ENCODE results near the gene SPTBN1. TPM values are rescaled to one million over a fixed set of nuclear protein-coding genes. Genes with fewer than 3 reads are reported as not detected.
A peak's percentile ranks its signal among the peaks of the same experiment; 100 is the strongest.

SPTBN1 gene
- total RNA-seq, 1 experiment from 2014 or later = 204 TPM

DNA sequence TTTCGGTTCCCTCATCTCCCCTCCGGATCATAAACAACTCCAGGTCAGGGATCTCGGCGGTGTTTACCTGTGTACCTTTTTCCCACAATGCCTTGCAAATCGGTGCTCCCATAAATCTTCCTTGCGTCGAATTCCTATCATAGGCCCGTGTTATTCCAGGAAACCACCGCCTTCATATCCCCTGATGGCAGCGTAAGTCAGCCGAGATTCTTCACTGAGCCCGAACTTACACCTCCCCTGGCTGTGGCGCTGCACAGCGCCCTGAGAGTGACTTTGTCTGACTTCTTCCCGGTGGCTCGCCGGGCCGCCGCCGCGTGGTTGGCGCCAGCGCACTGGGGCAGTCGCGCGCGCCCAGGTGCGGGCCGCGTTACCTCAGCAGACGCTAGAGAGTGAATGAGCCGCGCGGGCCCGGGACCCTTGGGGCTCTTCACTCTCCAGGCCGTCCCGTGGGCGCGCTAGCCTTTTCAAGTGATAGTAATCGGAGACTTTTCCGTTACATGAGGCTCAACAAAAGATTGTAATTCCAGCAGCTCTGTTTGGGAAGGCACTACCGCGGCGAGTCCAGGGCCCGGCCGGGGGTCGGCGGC, 101.6 kb downstream of the SPTBN1 start:
- H3K27ac Mint-ChIP-seq = peak overlapping the region; percentile 99

DNA sequence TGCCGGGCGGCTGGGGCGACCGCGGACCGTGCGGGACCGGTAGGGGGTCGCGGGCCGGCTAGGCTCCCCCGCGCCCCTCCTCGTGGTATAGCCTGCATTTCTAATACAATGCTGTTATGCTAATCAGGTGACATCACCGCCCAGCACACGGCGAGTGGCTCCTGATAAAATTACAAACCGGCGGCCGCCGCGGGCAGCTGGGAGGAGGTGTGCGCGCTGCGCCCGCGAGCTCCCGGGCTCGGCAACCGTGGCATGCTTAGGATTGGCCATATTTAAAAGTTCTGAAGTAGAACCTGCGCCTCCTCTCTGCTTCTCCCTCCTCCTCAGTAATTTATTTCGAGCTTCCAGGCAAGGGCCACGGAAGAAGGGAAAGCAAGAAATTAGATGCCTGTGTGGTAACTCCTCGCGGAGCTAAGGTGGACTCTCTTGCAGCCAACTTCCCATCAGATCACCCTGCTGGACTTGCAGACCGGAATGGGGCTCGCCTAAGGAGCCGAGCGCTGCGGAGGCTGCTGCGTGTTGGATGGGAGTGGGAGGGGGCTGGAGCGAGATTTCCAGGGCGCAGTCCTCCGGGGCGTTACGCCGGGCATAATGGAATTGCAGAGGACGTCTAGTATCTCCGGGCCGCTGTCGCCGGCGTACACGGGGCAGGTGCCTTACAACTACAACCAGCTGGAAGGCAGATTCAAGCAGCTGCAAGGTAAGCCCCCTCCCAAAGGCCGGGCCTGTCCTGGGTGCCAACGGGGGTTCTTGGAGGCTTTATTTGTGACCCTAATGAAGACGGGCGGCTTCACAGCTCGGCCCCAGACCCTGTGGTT, 102.3 kb downstream of the SPTBN1 start:
- POLR2A ChIA-PET = interaction anchor here (0.7 to 1.9 kb wide), 7 partner anchors 13 to 586 kb away, joined by 3 to 8 read pairs (median 4); partner anchors contain the start of gene RTN4
- peak overlapping the region; percentile 95 for H3K27ac Mint-ChIP-seq
- H3K27me3 Mint-ChIP-seq (ENCODE audit: low read depth) = no peaks in the 10 kb centered on the region
- DNase-seq (ENCODE audit: low spot score) (peak; percentile 82), ATAC-seq (peak; percentile 60)
- peak overlapping the region; percentile 91 for H3K4me3 Mint-ChIP-seq
- peaks cover 43% of the 10 kb centered on the region for H3K4me1 Mint-ChIP-seq
- H3K9me3 Mint-ChIP-seq = no peaks in the 10 kb centered on the region
- no peaks in the 10 kb centered on the region for H3K36me3 Mint-ChIP-seq
- CTCF ChIA-PET = interaction anchor here (1.0 to 2.4 kb wide), 6 partner anchors 11 to 107 kb away, joined by 3 to 17 read pairs (median 6); no protein-coding TSS in a partner anchor
- TF ChIP-seq, protein P1, sequence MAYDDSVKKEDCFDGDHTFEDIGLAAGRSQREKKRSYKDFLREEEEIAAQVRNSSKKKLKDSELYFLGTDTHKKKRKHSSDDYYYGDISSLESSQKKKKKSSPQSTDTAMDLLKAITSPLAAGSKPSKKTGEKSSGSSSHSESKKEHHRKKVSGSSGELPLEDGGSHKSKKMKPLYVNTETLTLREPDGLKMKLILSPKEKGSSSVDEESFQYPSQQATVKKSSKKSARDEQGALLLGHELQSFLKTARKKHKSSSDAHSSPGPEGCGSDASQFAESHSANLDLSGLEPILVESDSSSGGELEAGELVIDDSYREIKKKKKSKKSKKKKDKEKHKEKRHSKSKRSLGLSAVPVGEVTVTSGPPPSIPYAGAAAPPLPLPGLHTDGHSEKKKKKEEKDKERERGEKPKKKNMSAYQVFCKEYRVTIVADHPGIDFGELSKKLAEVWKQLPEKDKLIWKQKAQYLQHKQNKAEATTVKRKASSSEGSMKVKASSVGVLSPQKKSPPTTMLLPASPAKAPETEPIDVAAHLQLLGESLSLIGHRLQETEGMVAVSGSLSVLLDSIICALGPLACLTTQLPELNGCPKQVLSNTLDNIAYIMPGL (CRISPR knock-in tag; IDR thresholded peaks at IDR 0.05) = no peak
- TF ChIP-seq ZNF317 (CRISPR knock-in tag; IDR thresholded peaks at IDR 0.05; ENCODE audit: borderline replicate concordance, low read depth) = 0 out of 2 replicates have a peak, but pooled peaks have one; percentile 59
- TF ChIP-seq CREM (CRISPR knock-in tag; IDR thresholded peaks at IDR 0.05) = peak; percentile 62
- TF ChIP-seq, protein P2, sequence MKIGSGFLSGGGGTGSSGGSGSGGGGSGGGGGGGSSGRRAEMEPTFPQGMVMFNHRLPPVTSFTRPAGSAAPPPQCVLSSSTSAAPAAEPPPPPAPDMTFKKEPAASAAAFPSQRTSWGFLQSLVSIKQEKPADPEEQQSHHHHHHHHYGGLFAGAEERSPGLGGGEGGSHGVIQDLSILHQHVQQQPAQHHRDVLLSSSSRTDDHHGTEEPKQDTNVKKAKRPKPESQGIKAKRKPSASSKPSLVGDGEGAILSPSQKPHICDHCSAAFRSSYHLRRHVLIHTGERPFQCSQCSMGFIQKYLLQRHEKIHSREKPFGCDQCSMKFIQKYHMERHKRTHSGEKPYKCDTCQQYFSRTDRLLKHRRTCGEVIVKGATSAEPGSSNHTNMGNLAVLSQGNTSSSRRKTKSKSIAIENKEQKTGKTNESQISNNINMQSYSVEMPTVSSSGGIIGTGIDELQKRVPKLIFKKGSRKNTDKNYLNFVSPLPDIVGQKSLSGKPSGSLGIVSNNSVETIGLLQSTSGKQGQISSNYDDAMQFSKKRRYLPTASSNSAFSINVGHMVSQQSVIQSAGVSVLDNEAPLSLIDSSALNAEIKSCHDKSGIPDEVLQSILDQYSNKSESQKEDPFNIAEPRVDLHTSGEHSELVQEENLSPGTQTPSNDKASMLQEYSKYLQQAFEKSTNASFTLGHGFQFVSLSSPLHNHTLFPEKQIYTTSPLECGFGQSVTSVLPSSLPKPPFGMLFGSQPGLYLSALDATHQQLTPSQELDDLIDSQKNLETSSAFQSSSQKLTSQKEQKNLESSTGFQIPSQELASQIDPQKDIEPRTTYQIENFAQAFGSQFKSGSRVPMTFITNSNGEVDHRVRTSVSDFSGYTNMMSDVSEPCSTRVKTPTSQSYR (CRISPR knock-in tag; IDR thresholded peaks at IDR 0.05) = no peak
- TF ChIP-seq TEAD1 (CRISPR knock-in tag; IDR thresholded peaks at IDR 0.05) = 0 out of 2 replicates have a peak, but pooled peaks have one; percentile 23
- TF ChIP-seq ATF1 (CRISPR knock-in tag; IDR thresholded peaks at IDR 0.05) = no peak
- peak; percentile 48 for TF ChIP-seq SP1 (CRISPR knock-in tag; conservative IDR thresholded peaks at IDR 0.05)

More for the DNA sequence above, 101.6 kb downstream of the SPTBN1 start:
- H3K9me3 Mint-ChIP-seq = no peaks in the 10 kb centered on the region
- POLR2A ChIA-PET = interaction anchor here (0.7 to 1.9 kb wide), 6 partner anchors 14 to 701 kb away, joined by 3 to 8 read pairs (median 5); partner anchors contain the start of gene RTN4
- H3K36me3 Mint-ChIP-seq = no peaks in the 10 kb centered on the region
- TF ChIP-seq CREB1 (CRISPR knock-in tag; IDR thresholded peaks at IDR 0.05) (no peak), CBFB (CRISPR knock-in tag; IDR thresholded peaks at IDR 0.05; ENCODE audit: low read depth) (0 out of 2 replicates have a peak, but pooled peaks have one; percentile 47), GABPB1 (CRISPR knock-in tag; IDR thresholded peaks at IDR 0.05) (peak; percentile 74), HMGA2 (CRISPR knock-in tag; IDR thresholded peaks at IDR 0.05) (no peak), KAT7 (CRISPR knock-in tag; IDR thresholded peaks at IDR 0.05; ENCODE audit: borderline replicate concordance) (0 out of 2 replicates have a peak, but pooled peaks have one; percentile 31), TEAD1 (CRISPR knock-in tag; IDR thresholded peaks at IDR 0.05) (peak; percentile 9; the same call in 1 of the 2 replicates), ZBTB21 (CRISPR knock-in tag; IDR thresholded peaks at IDR 0.05; ENCODE audit: borderline replicate concordance) (no peak), ZNF219 (CRISPR knock-in tag; IDR thresholded peaks at IDR 0.05; ENCODE audit: borderline replicate concordance) (0 out of 2 replicates have a peak, but pooled peaks have one; percentile 18), ZNF423 (CRISPR knock-in tag; IDR thresholded peaks at IDR 0.05) (peak; percentile 76; the same call in 1 of the 2 replicates), MYBL2 (CRISPR knock-in tag; IDR thresholded peaks at IDR 0.05) (0 out of 2 replicates have a peak, but pooled peaks have one; percentile 9), FOXK1 (CRISPR knock-in tag; IDR thresholded peaks at IDR 0.05) (peak; percentile 25; the same call in 1 of the 2 replicates)
- TF ChIP-seq, protein P3, sequence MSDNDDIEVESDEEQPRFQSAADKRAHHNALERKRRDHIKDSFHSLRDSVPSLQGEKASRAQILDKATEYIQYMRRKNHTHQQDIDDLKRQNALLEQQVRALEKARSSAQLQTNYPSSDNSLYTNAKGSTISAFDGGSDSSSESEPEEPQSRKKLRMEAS (CRISPR knock-in tag; IDR thresholded peaks at IDR 0.05) = peak; percentile 76
- TF ChIP-seq, protein P1 (CRISPR knock-in tag; IDR thresholded peaks at IDR 0.05) = 0 out of 2 replicates have a peak, but pooled peaks have one; percentile 42
- TF ChIP-seq, protein P4, sequence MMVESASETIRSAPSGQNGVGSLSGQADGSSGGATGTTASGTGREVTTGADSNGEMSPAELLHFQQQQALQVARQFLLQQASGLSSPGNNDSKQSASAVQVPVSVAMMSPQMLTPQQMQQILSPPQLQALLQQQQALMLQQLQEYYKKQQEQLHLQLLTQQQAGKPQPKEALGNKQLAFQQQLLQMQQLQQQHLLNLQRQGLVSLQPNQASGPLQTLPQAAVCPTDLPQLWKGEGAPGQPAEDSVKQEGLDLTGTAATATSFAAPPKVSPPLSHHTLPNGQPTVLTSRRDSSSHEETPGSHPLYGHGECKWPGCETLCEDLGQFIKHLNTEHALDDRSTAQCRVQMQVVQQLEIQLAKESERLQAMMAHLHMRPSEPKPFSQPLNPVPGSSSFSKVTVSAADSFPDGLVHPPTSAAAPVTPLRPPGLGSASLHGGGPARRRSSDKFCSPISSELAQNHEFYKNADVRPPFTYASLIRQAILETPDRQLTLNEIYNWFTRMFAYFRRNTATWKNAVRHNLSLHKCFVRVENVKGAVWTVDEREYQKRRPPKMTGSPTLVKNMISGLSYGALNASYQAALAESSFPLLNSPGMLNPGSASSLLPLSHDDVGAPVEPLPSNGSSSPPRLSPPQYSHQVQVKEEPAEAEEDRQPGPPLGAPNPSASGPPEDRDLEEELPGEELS (CRISPR knock-in tag; IDR thresholded peaks at IDR 0.05) = peak; percentile 54; the same call in 1 of the 2 replicates
- TF ChIP-seq, protein P5, sequence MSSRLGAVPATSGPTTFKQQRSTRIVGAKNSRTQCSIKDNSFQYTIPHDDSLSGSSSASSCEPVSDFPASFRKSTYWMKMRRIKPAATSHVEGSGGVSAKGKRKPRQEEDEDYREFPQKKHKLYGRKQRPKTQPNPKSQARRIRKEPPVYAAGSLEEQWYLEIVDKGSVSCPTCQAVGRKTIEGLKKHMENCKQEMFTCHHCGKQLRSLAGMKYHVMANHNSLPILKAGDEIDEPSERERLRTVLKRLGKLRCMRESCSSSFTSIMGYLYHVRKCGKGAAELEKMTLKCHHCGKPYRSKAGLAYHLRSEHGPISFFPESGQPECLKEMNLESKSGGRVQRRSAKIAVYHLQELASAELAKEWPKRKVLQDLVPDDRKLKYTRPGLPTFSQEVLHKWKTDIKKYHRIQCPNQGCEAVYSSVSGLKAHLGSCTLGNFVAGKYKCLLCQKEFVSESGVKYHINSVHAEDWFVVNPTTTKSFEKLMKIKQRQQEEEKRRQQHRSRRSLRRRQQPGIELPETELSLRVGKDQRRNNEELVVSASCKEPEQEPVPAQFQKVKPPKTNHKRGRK (CRISPR knock-in tag; IDR thresholded peaks at IDR 0.05; ENCODE audit: borderline replicate concordance) = no peak
- TF ChIP-seq, protein P6, sequence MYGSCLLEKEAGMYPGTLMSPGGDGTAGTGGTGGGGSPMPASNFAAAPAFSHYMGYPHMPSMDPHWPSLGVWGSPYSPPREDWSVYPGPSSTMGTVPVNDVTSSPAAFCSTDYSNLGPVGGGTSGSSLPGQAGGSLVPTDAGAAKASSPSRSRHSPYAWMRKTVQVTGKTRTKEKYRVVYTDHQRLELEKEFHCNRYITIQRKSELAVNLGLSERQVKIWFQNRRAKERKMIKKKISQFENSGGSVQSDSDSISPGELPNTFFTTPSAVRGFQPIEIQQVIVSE (CRISPR knock-in tag; IDR thresholded peaks at IDR 0.05; ENCODE audit: borderline replicate concordance) = no peak
- H3K4me1 Mint-ChIP-seq = peaks cover 41% of the 10 kb centered on the region
- peak overlapping the region; percentile 78 for H3K4me3 Mint-ChIP-seq
- CTCF ChIA-PET = interaction anchor here (1.0 to 2.4 kb wide), 5 partner anchors 12 to 108 kb away, joined by 3 to 17 read pairs (median 4); no protein-coding TSS in a partner anchor
- ATAC-seq = peak; percentile 50
- H3K27me3 Mint-ChIP-seq (ENCODE audit: low read depth) = no peaks in the 10 kb centered on the region
- peak; percentile 63 for DNase-seq (ENCODE audit: low spot score)

Data from WTC11 (cell line).